Keratinocyte (primary cell): Measurements from ENCODE around the gene CD74. TPM values are rescaled to one million over a fixed set of nuclear protein-coding genes. Genes with fewer than 3 reads are reported as not detected.

Source experiments
- DNase-seq: peaks from one replicate; pipeline ENCODE4 v3.0.0-alpha.2; 2011; ENCODE audit warnings: low read depth, missing footprints, low spot score
- FAIRE-seq: peaks from 2 replicates; lab custom pipeline; 2011; peaks lifted over from hg19 to GRCh38; lab: Jason Lieb, UNC
- H2AFZ ChIP-seq: 2 replicates; pipeline ENCODE4 v1.6.0; 2012; ENCODE audit warnings: low read length, control low read depth, inconsistent platforms; ENCODE audit not compliant: control insufficient read depth
- H3K27ac ChIP-seq: 2 replicates; pipeline ENCODE4 v1.5.1; 2011; ENCODE audit warnings: low read length; ENCODE audit not compliant: control insufficient read depth, insufficient read depth
- H3K27me3 ChIP-seq: 3 replicates; pipeline ENCODE4 v1.6.0; 2011; ENCODE audit warnings: low read length; ENCODE audit not compliant: control insufficient read depth, insufficient read depth; ENCODE audit errors: extremely low read depth
- H3K36me3 ChIP-seq, 2 experiments: 2 replicates in 1 of 2; 3 replicates in 1 of 2; pipeline ENCODE4 v1.5.1; 2011; ENCODE audit warnings: low read length in 2 of 2, mild to moderate bottlenecking in 1 of 2; ENCODE audit not compliant: control insufficient read depth in 2 of 2, insufficient read depth in 2 of 2; ENCODE audit errors: extremely low read depth in 1 of 2
- H3K4me1 ChIP-seq: 3 replicates; pipeline ENCODE4 v1.5.1; 2011; ENCODE audit warnings: low read length; ENCODE audit not compliant: control insufficient read depth, insufficient read depth; ENCODE audit errors: extremely low read depth
- H3K4me2 ChIP-seq: 3 replicates; pipeline ENCODE4 v1.6.0; 2011; ENCODE audit warnings: low read depth, low read length; ENCODE audit not compliant: control insufficient read depth, insufficient read depth; ENCODE audit errors: extremely low read depth
- H3K4me3 ChIP-seq, 3 experiments: fragments of 200-600 bp in 1 of 3; sonication (generic) in 1 of 3; 2 replicates in 2 of 3; 3 replicates in 1 of 3; pipeline ENCODE4 v1.5.1; 2011 to 2016; ENCODE audit warnings: low read length in 3 of 3, mild to moderate bottlenecking in 3 of 3, control low read depth in 2 of 3, inconsistent platforms in 1 of 3, low read depth in 1 of 3, mixed read lengths in 1 of 3, mixed run types in 1 of 3, moderate library complexity in 1 of 3; ENCODE audit not compliant: control insufficient read depth in 2 of 3, insufficient read depth in 2 of 3; ENCODE audit errors: extremely low read depth in 1 of 3
- H3K79me2 ChIP-seq: 2 replicates; pipeline ENCODE4 v1.6.0; 2012; ENCODE audit warnings: low read length; ENCODE audit not compliant: control insufficient read depth, insufficient read depth
- H3K9ac ChIP-seq: 3 replicates; pipeline ENCODE4 v1.6.0; 2011; ENCODE audit warnings: low read length; ENCODE audit not compliant: control insufficient read depth, insufficient read depth; ENCODE audit errors: extremely low read depth
- H3K9me1 ChIP-seq: 3 replicates; pipeline ENCODE4 v1.6.0; 2011; ENCODE audit warnings: low read length; ENCODE audit not compliant: control insufficient read depth, insufficient read depth; ENCODE audit errors: extremely low read depth
- H3K9me3 ChIP-seq: 2 replicates; pipeline ENCODE4 v1.5.1; 2012; ENCODE audit warnings: low read depth, low read length; ENCODE audit not compliant: control insufficient read depth
- H4K20me1 ChIP-seq: 3 replicates; pipeline ENCODE4 v1.6.0; 2011; ENCODE audit warnings: low read length; ENCODE audit not compliant: control insufficient read depth, insufficient read depth; ENCODE audit errors: extremely low read depth
- CTCF ChIP-seq, 3 experiments: IDR thresholded peaks in 1 of 3; conservative IDR thresholded peaks in 1 of 3; optimal IDR thresholded peaks in 1 of 3; 2 replicates in 2 of 3; 3 replicates in 1 of 3; pipeline versions ENCODE3 to v1.5.1; 2011; ENCODE audit warnings: low read length in 3 of 3, mild to moderate bottlenecking in 3 of 3, moderate library complexity in 2 of 3, control low read depth in 1 of 3, inconsistent platforms in 1 of 3; ENCODE audit not compliant: insufficient read depth in 2 of 3; ENCODE audit errors: extremely low read depth in 1 of 3
- EZH2 ChIP-seq: IDR thresholded peaks from one replicate; pipeline ENCODE4 v1.6.1; 2012; ENCODE audit warnings: inconsistent platforms, mild to moderate bottlenecking, low read length, moderate library complexity
- dilution Hi-C: fragments of 300-500 bp; cut with MboI; formaldehyde crosslinking; loops from one replicate; pipeline ENCODE4 v1.7.0; 2020; ENCODE audit warnings: low sequenced_read_pairs; ENCODE audit not compliant: extremely low pct_ligation_motif_present
- polyA plus RNA-seq, 5 experiments: library from polyadenylated mRNA; depleted of rRNA in 3 of 5; stranded (reverse) in 3 of 5; stranded (forward) in 1 of 5; unstranded in 1 of 5; fragments of >200 nt; gene quantifications; 1 replicate in 1 of 5; 2 replicates in 3 of 5; 3 replicates in 1 of 5; pipeline versions ENCODE4 v1.2.1 to v1.2.3, GENCODE V29; 2011 to 2012; ENCODE audit warnings: missing spikeins in 2 of 5, low read depth in 1 of 5, low replicate concordance in 1 of 5

The CD74 gene
- polyA plus RNA-seq, 1 donor (not counting 4 experiments of a cell fraction or from before 2014, with no cell fraction given), result 0.71 TPM

DNA sequence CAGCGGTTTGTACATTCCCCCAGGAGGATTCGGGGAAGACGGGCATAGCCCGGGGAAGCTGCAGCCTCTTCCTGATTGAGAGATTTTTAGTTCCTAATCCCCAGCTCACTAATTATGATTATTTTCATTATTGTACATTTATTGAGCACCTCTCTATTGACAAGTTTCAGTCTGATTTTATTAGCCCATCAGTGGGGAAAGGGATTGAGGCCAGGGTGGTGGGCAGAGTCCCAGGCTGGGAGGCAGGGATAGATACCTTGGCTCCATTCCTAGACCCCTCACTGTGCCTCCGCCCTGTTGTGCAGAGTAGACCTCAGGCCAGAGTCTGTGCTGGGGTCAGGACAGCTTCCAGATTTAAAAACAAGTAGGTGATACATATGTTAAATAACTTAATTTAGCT, 28.0 kb downstream of the CD74 start:
- DNase-seq (no peak), FAIRE-seq (no peak)
- no peak overlapping the region for H2AFZ ChIP-seq
- no peaks in the 10 kb centered on the region for H3K9me1 ChIP-seq
- no peaks in the 10 kb centered on the region for H3K79me2 ChIP-seq
- no peaks in the 10 kb centered on the region for H3K9me3 ChIP-seq
- TF ChIP-seq CTCF (optimal IDR thresholded peaks at IDR 0.05 in 1 of 3, IDR thresholded peaks at IDR 0.05 in 1 of 3, conservative IDR thresholded peaks at IDR 0.05 in 1 of 3; ENCODE audit: extremely low read depth in 1 of 3, insufficient read depth in 2 of 3, low read length in 3 of 3) (no peak), EZH2 (no peak)
- H3K27me3 ChIP-seq, result no peaks in the 10 kb centered on the region
- H4K20me1 ChIP-seq, result no peaks in the 10 kb centered on the region
- H3K9ac ChIP-seq, result no peak overlapping the region
- dilution Hi-C loops, result no loop called here
- no peak overlapping the region for H3K4me3 ChIP-seq
- H3K27ac ChIP-seq, result no peak overlapping the region
- peaks cover 35 to 83% of the 10 kb centered on the region in 2 experiments for H3K36me3 ChIP-seq
- H3K4me2 ChIP-seq, result no peak overlapping the region
- no peaks in the 10 kb centered on the region for H3K4me1 ChIP-seq

GRCh38 chr5:150377964-150378694, 34.6 kb downstream of the CD74 start:
- dilution Hi-C loops, result no loop called here
- Histone ChIP-seq H3K4me2 (no peak overlapping the region), H3K36me3 (peaks cover 51 to 72% of the 10 kb centered on the region in 2 experiments), H3K9ac (no peak overlapping the region), H4K20me1 (no peaks in the 10 kb centered on the region), H3K27ac (no peak overlapping the region), H3K4me3 (no peak overlapping the region), H3K4me1 (peaks cover 4% of the 10 kb centered on the region), H3K9me3 (no peaks in the 10 kb centered on the region), H3K79me2 (no peaks in the 10 kb centered on the region), H3K27me3 (no peaks in the 10 kb centered on the region), H2AFZ (no peak overlapping the region), H3K9me1 (no peaks in the 10 kb centered on the region)
- TF ChIP-seq EZH2 (no peak), CTCF (optimal IDR thresholded peaks at IDR 0.05 in 1 of 3, IDR thresholded peaks at IDR 0.05 in 1 of 3, conservative IDR thresholded peaks at IDR 0.05 in 1 of 3; ENCODE audit: extremely low read depth in 1 of 3, insufficient read depth in 2 of 3, low read length in 3 of 3) (no peak)
- DNase-seq (no peak), FAIRE-seq (no peak)
